HCT116 (cell line): ENCODE data around the gene TTLL3. TPM values are rescaled to one million over a fixed set of nuclear protein-coding genes. Genes with fewer than 3 reads are reported as not detected.

Experiments
- ATAC-seq: fragments of 200-7000 bp; cut with Tn5 transposase; 2 replicates; pipeline ENCODE4 v1.9.1; 2020; ENCODE audit warnings: mild to moderate bottlenecking, moderate library complexity
- BruUV-seq: library from RNA; stranded (reverse); fragments of 400-500 nt; replicated peaks from 2 replicates; lab custom pipeline; 2021; lab: Mats Ljungman, UMichigan
- CTCF ChIA-PET: fragments of 300-600 bp; sonication (Branson Sonifier 250); formaldehyde crosslinking; loops from one replicate; lab custom pipeline; 2021; ENCODE audit warnings: antibody characterized with exemption; lab: Charles Lee
- POLR2A ChIA-PET: fragments of 300-600, 350-600 bp; sonication (Branson Sonifier 250); formaldehyde crosslinking; loops from one replicate; lab custom pipeline; 2021; ENCODE audit warnings: antibody characterized with exemption; lab: Charles Lee
- RAD21 ChIA-PET, 2 experiments: fragments of 300-600 bp; sonication (Branson Sonifier 250); formaldehyde crosslinking; loops; one replicate each; lab custom pipeline; 2023; ENCODE audit warnings: low total read pairs in 2 of 2; ENCODE audit not compliant: uncharacterized antibody in 2 of 2, unreplicated experiment in 2 of 2, low non-redundant PET in 1 of 2; lab: Charles Lee
- DNase-seq: peaks from one replicate; pipeline ENCODE4 v3.0.0-alpha.2; 2010; ENCODE audit warnings: low read depth, low spot score
- H2AFZ ChIP-seq: fragments of 200-600 bp; shearing (Covaris generic), sonication (generic); 2 replicates; pipeline ENCODE4 v1.6.1; 2017; ENCODE audit warnings: low read depth, mixed run types, mixed read lengths, antibody characterized with exemption, low read length; ENCODE audit not compliant: poor library complexity, severe bottlenecking
- H3K27ac ChIP-seq: 2 replicates; pipeline ENCODE4 v1.5.1; 2012; ENCODE audit warnings: low read depth, low read length
- H3K27me3 ChIP-seq: fragments of 200-600 bp; sonication (generic); 2 replicates; pipeline ENCODE4 v1.6.1; 2016; ENCODE audit warnings: mixed run types, low read length, mixed read lengths; ENCODE audit not compliant: insufficient read depth
- H3K36me3 ChIP-seq, 2 experiments: fragments of 200-500 bp in 1 of 2; fragments of 200-600 bp in 1 of 2; sonication (Bioruptor generic) in 1 of 2; sonication (generic) in 1 of 2; 2 replicates each; pipeline versions ENCODE4 v1.5.1 to v1.6.1; 2014 to 2016; ENCODE audit warnings: low read length in 2 of 2, inconsistent platforms in 1 of 2, mixed read lengths in 1 of 2, mixed run types in 1 of 2; ENCODE audit not compliant: insufficient read depth in 2 of 2, control insufficient read depth in 1 of 2
- H3K4me1 ChIP-seq, 2 experiments: fragments of 200-600 bp in 1 of 2; sonication (generic) in 1 of 2; 2 replicates each; pipeline versions ENCODE4 v1.5.1 to v1.6.1; 2012 to 2017; ENCODE audit warnings: low read length in 2 of 2, inconsistent platforms in 1 of 2, mild to moderate bottlenecking in 1 of 2, mixed read lengths in 1 of 2, mixed run types in 1 of 2, moderate library complexity in 1 of 2; ENCODE audit not compliant: insufficient read depth in 2 of 2, control insufficient read depth in 1 of 2
- H3K4me2 ChIP-seq: fragments of 200-600 bp; sonication (generic); 2 replicates; pipeline ENCODE4 v1.6.1; 2017; ENCODE audit warnings: mixed run types, low read length, mixed read lengths
- H3K4me3 ChIP-seq, 2 experiments: fragments of 200-600 bp in 1 of 2; sonication (generic) in 1 of 2; replicated peaks in 1 of 2; 2 replicates each; pipeline ENCODE4 v1.5.1; 2011 to 2016; ENCODE audit warnings: low read length in 2 of 2, control low read depth in 1 of 2, low read depth in 1 of 2, mild to moderate bottlenecking in 1 of 2, mixed read lengths in 1 of 2, mixed run types in 1 of 2
- H3K79me2 ChIP-seq: fragments of 200-600 bp; sonication (generic); 2 replicates; pipeline ENCODE4 v1.6.1; 2017; ENCODE audit warnings: mild to moderate bottlenecking, mixed run types, low read length, moderate library complexity, mixed read lengths; ENCODE audit not compliant: insufficient read depth
- H3K9ac ChIP-seq: fragments of 200-600 bp; sonication (generic); 2 replicates; pipeline ENCODE4 v1.6.1; 2016; ENCODE audit warnings: low read length, mixed read lengths
- H3K9me2 ChIP-seq: fragments of 200-600 bp; sonication (generic), shearing (Covaris generic); 2 replicates; pipeline ENCODE4 v1.6.1; 2017; ENCODE audit warnings: mixed run types, mild to moderate bottlenecking, moderate library complexity; ENCODE audit not compliant: insufficient read depth
- H3K9me3 ChIP-seq, 2 experiments: fragments of 200-500 bp in 1 of 2; fragments of 200-600 bp in 1 of 2; sonication (Bioruptor generic) in 1 of 2; sonication (generic) in 1 of 2; 2 replicates each; pipeline ENCODE4 v1.6.1; 2014 to 2017; ENCODE audit warnings: low read length in 2 of 2, mixed read lengths in 2 of 2, inconsistent platforms in 1 of 2, low read depth in 1 of 2, mild to moderate bottlenecking in 1 of 2, mixed run types in 1 of 2, moderate library complexity in 1 of 2; ENCODE audit not compliant: control insufficient read depth in 1 of 2, insufficient read depth in 1 of 2
- H4K20me1 ChIP-seq: fragments of 200-600 bp; sonication (generic), shearing (Covaris generic); 2 replicates; pipeline ENCODE4 v1.6.1; 2017; ENCODE audit warnings: mixed run types, mild to moderate bottlenecking, moderate library complexity; ENCODE audit not compliant: insufficient read depth
- CBX3 ChIP-seq: IDR thresholded peaks from 2 replicates; pipeline ENCODE4 v1.6.1; 2012; ENCODE audit warnings: low read depth
- EGR1 ChIP-seq: IDR thresholded peaks from 2 replicates; pipeline ENCODE4 v1.6.1; 2012; ENCODE audit warnings: low read depth
- EZH2 ChIP-seq: fragments of 200-600 bp; sonication (generic); IDR thresholded peaks from 2 replicates; pipeline ENCODE4 v1.6.1; 2017; ENCODE audit warnings: antibody characterized with exemption, mixed run types
- MAX ChIP-seq: IDR thresholded peaks from 2 replicates; pipeline ENCODE4 v1.6.1; 2012
- POLR2AphosphoS5 ChIP-seq: IDR thresholded peaks from 2 replicates; pipeline ENCODE4 v1.6.1; 2011; ENCODE audit warnings: mild to moderate bottlenecking, low read depth, low read length, moderate library complexity
- RAD21 ChIP-seq: IDR thresholded peaks from 2 replicates; pipeline ENCODE4 v1.6.1; 2012; ENCODE audit warnings: low read depth, mild to moderate bottlenecking
- SIN3A ChIP-seq: IDR thresholded peaks from 2 replicates; pipeline ENCODE4 v1.6.1; 2012; ENCODE audit warnings: low read depth
- SRF ChIP-seq: IDR thresholded peaks from 2 replicates; pipeline ENCODE4 v1.6.1; 2012; ENCODE audit warnings: low read depth
- TCF7L2 ChIP-seq: IDR thresholded peaks from 2 replicates; pipeline ENCODE4 v1.7.0; 2011; ENCODE audit warnings: borderline replicate concordance, inconsistent platforms; ENCODE audit not compliant: insufficient read depth, insufficient read length; ENCODE audit errors: extremely low read depth
- YY1 ChIP-seq: IDR thresholded peaks from 2 replicates; pipeline ENCODE4 v1.6.1; 2011; ENCODE audit warnings: low read length, low read depth, moderate library complexity, mild to moderate bottlenecking; ENCODE audit not compliant: insufficient replicate concordance; ENCODE audit errors: extremely low read depth
- ZBTB33 ChIP-seq: IDR thresholded peaks from 2 replicates; pipeline ENCODE4 v1.6.1; 2011; ENCODE audit warnings: mild to moderate bottlenecking, low read length, moderate library complexity; ENCODE audit not compliant: insufficient replicate concordance; ENCODE audit errors: extremely low read depth
- ZFX ChIP-seq: fragments of 450-650 bp; IDR thresholded peaks from 2 replicates; pipeline ENCODE4 v1.6.1; 2017
- ZNF274 ChIP-seq: fragments of 200-500 bp; sonication (Bioruptor generic); IDR thresholded peaks from 2 replicates; pipeline ENCODE4 v1.6.1; 2014; ENCODE audit warnings: mild to moderate bottlenecking, low read depth, low read length, inconsistent platforms
- intact Hi-C: fragments of 100-400 bp; cut with micrococcal nuclease; formaldehyde crosslinking; loops from 2 replicates; pipeline ENCODE4 v1.10.0; 2022
- total RNA-seq: library from RNA; stranded (reverse); gene quantifications from one replicate; pipeline ENCODE4 v1.2.1, GENCODE V29; 2021; ENCODE audit not compliant: unreplicated experiment
- TF ChIP-seq, protein P1 (sequence below): IDR thresholded peaks from 2 replicates; pipeline ENCODE4 v1.6.1; 2012; ENCODE audit warnings: low read depth
- TF ChIP-seq, protein P2 (sequence below): IDR thresholded peaks from 2 replicates; pipeline ENCODE4 v1.6.1; 2012

TTLL3 gene
- total RNA-seq, 1 experiment from 2014 or later, result 40.3 TPM

GRCh38 chr3:9859530-9860025 lies 49.5 kb downstream of the TTLL3 start:
- no peaks in the 10 kb centered on the region for H3K36me3 ChIP-seq

DNA sequence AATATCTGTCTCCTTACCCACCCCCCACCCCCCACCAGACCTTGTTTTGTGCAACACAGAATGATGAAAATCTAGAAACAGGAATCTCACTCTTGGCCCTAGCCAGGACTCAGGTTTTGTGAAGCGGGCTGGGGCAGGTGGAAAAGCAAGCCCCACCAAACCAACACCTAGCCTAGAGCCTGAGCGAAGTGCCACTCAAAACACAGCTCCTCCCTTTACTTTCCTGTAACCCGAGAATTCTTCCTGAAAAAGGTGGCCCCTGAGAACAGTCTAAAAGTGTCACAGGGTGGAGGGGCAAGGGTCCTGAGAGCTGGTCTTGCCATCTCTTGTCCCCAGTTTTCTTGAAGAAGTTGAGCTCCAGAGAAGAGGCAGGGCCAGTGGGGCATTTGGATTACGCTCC lies 51.1 kb downstream of the TTLL3 start:
- ChIA-PET RAD21 (interaction anchor here in 1 of 2 experiments (0.8 kb wide), 1 partner anchor 134 kb away, joined by 5 read pairs; no protein-coding TSS in a partner anchor), POLR2A (no interaction called here), CTCF (no interaction called here)
- no peaks in the 10 kb centered on the region for H3K79me2 ChIP-seq
- intact Hi-C loops, result no loop called here
- H2AFZ ChIP-seq, result no peak overlapping the region
- no peak for DNase-seq
- peaks cover 0 to 11% of the 10 kb centered on the region in 2 experiments; a peak in 1 of 4 replicates for H3K4me1 ChIP-seq
- no peaks in the 10 kb centered on the region for H3K9me2 ChIP-seq
- H3K4me3 ChIP-seq, result no peak overlapping the region
- H3K27me3 ChIP-seq, result no peaks in the 10 kb centered on the region
- H4K20me1 ChIP-seq, result no peaks in the 10 kb centered on the region
- no peak overlapping the region for H3K9ac ChIP-seq
- H3K36me3 ChIP-seq, result no peaks in the 10 kb centered on the region
- H3K9me3 ChIP-seq, result no peaks in the 10 kb centered on the region
- no peak overlapping the region for H3K27ac ChIP-seq
- no peak for ATAC-seq
- H3K4me2 ChIP-seq, result no peak overlapping the region
- BruUV-seq, result no TSS peak
- no peak for TF ChIP-seq TCF7L2
- no peak for TF ChIP-seq SIN3A
- TF ChIP-seq ZBTB33, result no peak
- TF ChIP-seq CBX3, result no peak
- no peak for TF ChIP-seq EZH2
- no peak for TF ChIP-seq ZFX
- TF ChIP-seq EGR1, result no peak
- TF ChIP-seq YY1, result no peak
- TF ChIP-seq ZNF274, result no peak
- TF ChIP-seq, protein P1, sequence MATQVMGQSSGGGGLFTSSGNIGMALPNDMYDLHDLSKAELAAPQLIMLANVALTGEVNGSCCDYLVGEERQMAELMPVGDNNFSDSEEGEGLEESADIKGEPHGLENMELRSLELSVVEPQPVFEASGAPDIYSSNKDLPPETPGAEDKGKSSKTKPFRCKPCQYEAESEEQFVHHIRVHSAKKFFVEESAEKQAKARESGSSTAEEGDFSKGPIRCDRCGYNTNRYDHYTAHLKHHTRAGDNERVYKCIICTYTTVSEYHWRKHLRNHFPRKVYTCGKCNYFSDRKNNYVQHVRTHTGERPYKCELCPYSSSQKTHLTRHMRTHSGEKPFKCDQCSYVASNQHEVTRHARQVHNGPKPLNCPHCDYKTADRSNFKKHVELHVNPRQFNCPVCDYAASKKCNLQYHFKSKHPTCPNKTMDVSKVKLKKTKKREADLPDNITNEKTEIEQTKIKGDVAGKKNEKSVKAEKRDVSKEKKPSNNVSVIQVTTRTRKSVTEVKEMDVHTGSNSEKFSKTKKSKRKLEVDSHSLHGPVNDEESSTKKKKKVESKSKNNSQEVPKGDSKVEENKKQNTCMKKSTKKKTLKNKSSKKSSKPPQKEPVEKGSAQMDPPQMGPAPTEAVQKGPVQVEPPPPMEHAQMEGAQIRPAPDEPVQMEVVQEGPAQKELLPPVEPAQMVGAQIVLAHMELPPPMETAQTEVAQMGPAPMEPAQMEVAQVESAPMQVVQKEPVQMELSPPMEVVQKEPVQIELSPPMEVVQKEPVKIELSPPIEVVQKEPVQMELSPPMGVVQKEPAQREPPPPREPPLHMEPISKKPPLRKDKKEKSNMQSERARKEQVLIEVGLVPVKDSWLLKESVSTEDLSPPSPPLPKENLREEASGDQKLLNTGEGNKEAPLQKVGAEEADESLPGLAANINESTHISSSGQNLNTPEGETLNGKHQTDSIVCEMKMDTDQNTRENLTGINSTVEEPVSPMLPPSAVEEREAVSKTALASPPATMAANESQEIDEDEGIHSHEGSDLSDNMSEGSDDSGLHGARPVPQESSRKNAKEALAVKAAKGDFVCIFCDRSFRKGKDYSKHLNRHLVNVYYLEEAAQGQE, result no peak
- no peak for TF ChIP-seq SRF

More at GRCh38 chr3:9859530-9860025, 49.5 kb downstream of the TTLL3 start:
- Histone ChIP-seq H3K27ac (no peak overlapping the region), H2AFZ (no peak overlapping the region), H3K27me3 (no peaks in the 10 kb centered on the region), H3K4me3 (no peak overlapping the region), H3K4me1 (peaks cover 0 to 11% of the 10 kb centered on the region in 2 experiments; a peak in 1 of 4 replicates), H3K9me2 (no peaks in the 10 kb centered on the region), H3K9me3 (no peaks in the 10 kb centered on the region), H3K79me2 (no peaks in the 10 kb centered on the region), H4K20me1 (no peaks in the 10 kb centered on the region), H3K4me2 (no peak overlapping the region), H3K9ac (no peak overlapping the region)
- ATAC-seq (no peak), DNase-seq (no peak)
- ChIA-PET RAD21 (no interaction called here), POLR2A (no interaction called here), CTCF (no interaction called here)
- intact Hi-C loops, result no loop called here
- TF ChIP-seq, protein P2, sequence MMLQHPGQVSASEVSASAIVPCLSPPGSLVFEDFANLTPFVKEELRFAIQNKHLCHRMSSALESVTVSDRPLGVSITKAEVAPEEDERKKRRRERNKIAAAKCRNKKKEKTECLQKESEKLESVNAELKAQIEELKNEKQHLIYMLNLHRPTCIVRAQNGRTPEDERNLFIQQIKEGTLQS, result no peak
- no peak for TF ChIP-seq MAX
- no peak for TF ChIP-seq RAD21
- no peak for TF ChIP-seq POLR2AphosphoS5
- no peak for TF ChIP-seq ZFX
- TF ChIP-seq EZH2, result no peak
- no TSS peak for BruUV-seq
